Measurements from ENCODE around the gene SRL.

DNA sequence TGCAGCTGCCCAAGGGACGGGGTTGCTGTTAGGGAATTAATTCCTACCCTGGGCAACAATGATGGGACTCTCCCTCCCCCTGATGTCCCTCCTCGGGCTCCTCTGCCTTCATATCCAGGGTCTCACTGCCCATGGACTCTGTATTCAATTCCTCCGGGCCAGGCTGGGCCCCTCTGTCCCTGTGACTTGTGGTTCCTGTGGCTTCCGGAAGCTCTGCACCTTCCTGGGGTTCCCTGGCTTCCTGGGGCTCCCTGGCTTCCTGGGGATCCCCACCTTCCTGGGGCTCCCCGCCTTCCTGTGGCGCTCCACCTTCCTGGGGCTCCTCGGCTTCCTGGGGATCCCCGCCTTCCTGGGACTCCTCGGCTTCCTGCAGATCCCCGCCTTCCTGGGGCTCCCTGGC is 35.2 kb downstream of the SRL start:
- TF ChIP-seq CTCF (IDR thresholded peaks at IDR 0.05; ENCODE audit: low read depth, low read length, poor library complexity, severe bottlenecking) (no peak), EZH2phosphoT487 (IDR thresholded peaks at IDR 0.05; ENCODE audit: borderline replicate concordance, low read length) (no peak)

Measured in DOHH2 (cell line).